Measurements from ENCODE around the gene MT1X.
A peak's percentile ranks its signal among the peaks of the same experiment; 100 is the strongest.
"Not testable (repeated sequence)": the region's sequence is repeated elsewhere in the genome, so short reads cannot be mapped to it uniquely, and the experiment has no call there.

GRCh38 chr16:56665286-56666261, 16.7 kb upstream of the MT1X start:
- TF ChIP-seq CTCF (IDR thresholded peaks at IDR 0.05; ENCODE audit: low read depth, low read length, missing input control); FOXA1 (IDR thresholded peaks at IDR 0.05); REST (IDR thresholded peaks at IDR 0.05): not testable (repeated sequence)
- TF ChIP-seq JUND (IDR thresholded peaks at IDR 0.05): peak in 1 of 2 donors; percentile 47
